Stimulated activated CD8-positive, alpha-beta memory T cell treated with anti-CD3 and anti-CD28 coated beads, Interleukin-7, amount 100 ng/mL, for 1 hour (primary cell): ENCODE data around the gene GFPT2.

Source experiments
- DNase-seq, 2 donors: peaks; one replicate each; pipeline ENCODE4 v3.0.0-alpha.2; 2020; ENCODE audit warnings: low read depth in 2 of 2

The GFPT2 gene

DNA sequence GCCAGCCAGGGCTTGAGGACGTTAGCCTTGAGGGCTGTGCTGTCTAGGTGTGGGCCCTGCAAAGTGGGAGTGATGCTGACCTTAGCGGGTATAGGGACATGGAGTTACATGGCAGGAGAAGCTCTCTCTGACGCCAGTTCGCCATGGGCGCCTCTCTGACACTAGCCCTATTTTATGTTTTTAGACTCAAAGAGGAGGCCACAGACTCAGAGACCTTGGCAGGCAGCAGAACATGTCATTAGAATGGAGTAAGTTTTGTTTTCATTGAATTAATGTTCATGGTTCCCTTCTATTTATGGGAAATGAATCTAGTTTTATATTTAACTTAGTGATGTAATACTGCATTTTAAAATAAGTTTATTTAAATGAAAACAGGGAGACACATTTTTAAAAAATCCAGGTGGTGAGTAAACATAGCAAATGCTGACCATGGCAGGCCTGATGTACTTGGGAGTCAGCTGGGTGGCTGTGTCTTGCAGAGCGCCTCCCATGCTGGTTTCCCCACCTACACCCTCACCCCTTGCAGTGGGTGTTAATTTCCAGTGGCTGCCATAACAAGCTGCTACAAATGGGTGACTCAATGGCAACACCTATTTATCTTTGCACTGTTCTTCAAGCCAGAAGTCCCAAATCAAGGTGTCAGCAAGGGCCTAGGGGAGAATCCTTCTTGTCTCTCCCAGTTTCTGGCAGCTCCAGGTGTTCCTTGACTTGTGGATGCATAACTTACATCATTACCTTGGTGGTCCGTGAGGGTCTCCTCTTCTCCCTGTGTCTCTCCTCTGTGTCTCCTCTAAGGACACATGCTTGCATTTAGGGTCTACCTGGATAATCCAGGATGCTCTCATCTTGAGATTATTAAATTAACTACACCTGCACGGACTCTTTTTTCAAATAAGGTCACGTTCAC is 25.6 kb upstream of the GFPT2 start:
- no peak for DNase-seq

DNA sequence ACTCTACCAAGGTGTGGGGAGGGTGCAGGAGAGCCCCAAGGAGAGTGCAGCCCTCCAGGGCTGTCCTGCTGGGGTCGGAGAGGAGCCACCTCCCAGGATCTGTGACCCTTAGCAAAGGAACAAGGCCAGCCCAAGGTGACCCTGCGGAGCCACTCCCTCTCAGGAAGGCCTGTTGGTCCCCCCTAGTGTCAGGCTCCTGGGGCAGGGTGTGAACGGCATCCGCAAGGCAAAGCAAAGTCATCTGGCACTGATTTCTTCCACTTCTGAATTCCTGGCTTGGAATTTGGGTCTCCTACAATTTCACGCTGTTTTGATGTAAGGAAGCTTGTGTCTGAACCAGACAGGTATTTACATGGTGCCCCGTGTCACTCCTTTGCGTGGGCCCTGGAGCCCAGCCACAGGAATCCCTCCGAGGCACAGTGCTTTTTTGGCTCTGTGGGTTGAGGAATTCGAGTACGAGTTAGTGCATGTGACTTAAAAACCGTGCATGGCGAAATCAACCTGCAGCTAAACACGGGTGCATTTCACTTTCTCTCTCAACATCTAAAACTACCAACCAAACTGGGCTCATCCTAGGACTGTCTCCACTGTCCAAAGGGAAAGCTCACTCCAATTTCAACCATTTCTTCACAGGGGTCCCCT is 24.5 kb upstream of the GFPT2 start:
- no peak for DNase-seq

DNA sequence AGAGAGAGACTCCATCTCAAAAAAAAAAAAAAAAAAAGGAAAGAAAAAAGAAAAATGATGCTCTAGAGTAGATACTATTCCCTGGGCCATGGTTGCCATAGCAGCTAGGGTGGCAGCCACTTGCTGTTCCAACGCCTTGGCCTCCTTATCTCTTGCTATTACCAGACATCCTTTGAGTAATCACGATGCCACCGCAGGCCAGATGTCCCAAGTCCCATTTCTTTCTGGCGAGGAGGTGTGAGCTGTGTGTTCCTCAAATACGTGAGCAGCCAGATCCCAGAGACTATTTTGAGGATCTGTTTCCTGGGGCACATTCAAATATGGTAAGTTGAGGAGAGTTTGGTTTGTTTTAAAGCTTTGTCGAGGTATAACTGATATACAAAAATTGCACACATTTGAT is 23.4 kb upstream of the GFPT2 start:
- DNase-seq: no peak

DNA sequence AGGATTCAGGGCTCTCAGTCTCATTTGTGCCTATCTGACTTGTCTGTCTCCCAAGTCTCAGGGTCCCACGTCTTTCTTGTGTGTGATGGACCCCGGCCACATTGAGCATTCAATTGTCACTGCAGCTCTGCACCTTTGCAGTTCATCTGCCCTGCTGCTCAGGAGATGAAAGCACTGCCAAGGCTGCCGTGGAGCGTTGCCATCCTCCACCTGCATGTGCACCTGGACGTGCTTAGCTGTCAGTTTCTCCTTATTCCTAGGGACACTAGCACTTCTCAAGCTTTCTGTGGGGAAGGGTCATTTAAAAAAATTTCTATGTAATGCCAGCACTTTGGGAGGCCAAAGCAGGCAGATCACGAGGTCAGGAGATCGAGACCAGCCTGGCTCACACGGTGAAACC is 22.8 kb upstream of the GFPT2 start:
- DNase-seq: no peak

DNA sequence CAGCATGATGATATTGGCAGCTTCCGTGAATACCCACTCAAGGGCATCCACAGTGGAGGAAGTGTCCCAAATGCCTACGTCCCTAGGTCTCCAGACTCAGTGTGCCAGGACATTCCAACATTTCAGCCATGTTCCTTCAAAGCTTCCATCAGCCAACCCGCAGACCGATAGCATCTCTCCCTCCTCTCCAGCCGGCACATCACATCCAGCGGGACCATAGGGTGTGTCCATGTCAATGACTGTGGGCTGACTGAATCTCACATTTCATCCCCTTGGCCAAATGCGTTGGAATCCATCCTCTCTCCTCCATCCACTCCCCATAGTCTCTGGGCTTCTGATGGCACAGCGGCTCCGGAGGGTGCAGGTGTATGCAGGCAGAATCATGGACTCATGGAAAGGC is 22.2 kb upstream of the GFPT2 start:
- no peak for DNase-seq

DNA sequence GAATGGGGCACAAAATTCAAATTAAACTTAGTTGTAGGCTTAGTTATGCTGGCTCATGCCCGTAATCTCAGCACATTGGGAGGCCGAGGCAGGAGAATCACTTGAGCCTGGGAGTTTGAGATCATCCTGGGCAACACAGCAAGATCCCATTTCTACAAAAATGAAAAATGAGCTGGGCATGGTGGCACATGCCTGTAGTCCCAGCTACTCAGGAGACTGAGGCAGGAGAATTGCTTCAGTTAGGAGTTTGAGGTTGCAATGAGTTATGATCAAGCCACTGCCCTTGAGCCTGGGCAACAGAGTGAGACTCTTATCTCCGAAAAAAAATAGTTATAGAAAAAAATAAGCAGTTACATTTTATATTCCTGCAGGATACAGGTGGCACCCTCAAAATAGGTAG is 20.7 kb upstream of the GFPT2 start:
- no peak for DNase-seq

DNA sequence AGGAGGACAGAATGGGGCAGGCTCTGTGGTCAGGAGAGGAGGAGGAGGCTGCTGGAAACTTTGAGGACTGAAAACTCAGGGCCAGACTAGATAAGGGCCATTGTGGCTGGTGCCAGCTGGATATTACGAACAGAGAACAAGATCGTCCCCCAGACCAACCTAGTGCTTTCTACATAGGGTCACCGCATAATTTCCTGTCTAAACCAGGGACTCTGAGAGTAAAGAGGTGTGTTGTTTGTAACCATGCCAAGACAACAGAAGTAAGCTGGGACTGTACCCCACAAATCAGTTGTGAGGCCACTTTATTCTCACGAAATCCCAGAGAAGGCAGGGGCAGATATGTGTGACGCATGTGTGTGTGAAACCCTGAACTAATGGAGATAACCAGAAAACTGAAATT is 20.3 kb upstream of the GFPT2 start:
- DNase-seq: no peak

DNA sequence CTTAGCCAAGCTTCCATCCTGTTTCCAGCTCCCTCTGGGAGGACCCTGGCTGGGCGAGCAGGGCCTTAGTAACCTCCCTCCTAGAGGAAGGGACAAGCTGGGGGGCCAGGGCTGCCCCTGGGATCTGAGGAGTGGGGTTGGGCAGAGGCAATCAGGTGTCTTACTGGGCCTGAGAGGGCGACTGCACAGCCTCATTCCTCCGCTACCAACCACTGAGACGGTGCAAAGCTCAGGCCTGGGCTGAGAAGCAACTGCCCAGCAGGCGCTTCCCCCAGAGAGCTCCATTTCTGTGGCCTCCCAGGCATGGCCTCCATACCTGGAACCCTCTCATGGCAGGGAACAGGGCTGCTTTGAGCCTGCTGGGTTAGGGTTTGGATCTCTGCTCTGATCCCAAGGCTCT is 18.8 kb upstream of the GFPT2 start:
- DNase-seq: no peak

DNA sequence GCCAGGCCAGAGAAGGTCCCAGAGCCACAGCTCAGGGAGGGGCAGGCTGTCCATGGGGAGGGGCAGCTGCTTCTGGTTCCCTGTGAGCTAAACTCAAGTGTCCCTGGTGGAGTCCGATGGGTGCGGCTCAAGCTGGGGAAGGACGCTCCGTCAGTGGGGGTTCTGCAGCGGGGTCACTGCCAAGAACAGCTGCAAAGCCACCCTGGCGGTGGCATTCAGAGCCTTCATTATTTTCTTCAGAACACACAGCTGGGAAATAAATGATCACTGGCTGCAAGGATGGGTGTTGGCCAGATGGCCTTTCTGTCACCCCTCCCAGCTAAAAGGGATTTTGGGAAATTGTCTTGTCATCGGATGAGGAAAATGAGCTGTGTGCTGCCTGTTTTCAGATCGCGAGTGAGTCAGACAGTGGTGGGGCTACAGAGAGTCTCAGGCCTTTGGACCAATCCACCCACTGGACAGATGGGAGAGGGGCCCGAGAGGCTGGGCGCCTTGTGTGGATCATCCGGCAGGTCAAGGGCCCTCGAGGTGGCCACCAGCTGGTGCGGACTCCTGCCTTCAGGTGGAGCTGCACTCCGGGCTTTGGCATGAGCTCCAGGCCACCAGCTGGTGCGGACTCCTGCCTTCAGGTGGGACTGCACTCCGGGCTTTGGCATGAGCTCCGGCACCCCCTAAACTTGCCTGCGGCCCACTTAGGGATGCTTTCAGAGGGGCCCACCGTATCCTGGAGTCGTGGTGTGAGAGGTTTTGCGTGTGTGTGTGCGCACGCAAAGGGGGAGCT is 17.9 kb upstream of the GFPT2 start:
- DNase-seq: no peak

DNA sequence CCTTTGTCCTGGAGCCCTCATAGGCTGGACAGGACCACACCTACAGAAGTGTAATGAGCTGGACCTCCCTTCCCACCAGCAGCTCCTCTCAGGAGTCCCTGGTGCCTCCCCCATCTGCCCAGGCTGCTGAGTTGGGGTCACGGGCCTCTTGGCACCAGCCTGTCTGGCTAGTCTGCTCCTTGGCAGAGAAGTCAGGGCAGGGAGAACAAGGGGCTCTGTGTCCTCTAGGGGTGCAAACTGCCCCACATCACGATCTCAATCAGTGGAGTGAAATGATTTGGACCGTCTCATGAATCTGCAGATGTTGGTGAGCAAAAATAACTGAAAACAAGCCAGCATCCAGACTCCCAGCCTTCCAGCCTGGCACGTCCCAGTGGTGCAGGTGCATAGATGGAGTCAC is 14.9 kb upstream of the GFPT2 start:
- no peak for DNase-seq

DNA sequence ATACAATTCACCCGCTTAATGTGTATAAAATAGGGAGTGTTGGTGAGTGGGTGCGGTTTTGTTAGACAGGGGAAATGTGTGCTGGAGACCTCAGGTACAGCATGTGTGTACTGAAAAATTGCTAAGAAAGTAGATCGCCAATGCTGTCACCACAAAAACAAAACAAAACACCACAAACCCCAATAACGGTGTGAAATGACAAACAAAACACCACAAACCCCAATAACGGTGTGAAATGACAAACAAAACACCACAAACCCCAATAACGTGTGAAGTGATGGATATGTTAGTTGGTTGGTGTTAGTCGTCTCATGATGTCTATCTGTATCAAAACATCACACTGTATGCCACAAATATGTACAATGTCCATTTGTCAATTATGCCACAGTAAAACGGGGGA is 14.2 kb upstream of the GFPT2 start:
- no peak for DNase-seq

DNA sequence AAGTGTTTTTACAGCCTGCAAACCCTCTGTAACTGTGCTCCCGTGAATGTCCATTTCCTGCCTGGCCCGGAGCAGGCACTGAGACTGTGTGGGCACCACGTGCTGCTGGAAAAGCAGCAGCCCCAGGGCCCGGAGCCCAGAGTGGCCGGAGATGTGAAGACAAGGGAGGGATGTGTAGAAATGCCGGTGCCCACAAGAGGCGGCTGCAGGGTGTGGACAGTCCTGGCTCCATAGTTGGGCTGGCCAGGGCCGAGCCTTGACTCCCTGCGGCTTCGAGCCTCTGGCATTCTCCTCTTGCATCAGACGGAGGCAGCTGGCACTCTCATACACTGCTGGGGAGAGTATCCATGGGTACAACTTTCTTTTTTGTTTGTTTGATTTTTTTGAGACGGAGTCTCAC is 13.2 kb upstream of the GFPT2 start:
- DNase-seq: no peak

DNA sequence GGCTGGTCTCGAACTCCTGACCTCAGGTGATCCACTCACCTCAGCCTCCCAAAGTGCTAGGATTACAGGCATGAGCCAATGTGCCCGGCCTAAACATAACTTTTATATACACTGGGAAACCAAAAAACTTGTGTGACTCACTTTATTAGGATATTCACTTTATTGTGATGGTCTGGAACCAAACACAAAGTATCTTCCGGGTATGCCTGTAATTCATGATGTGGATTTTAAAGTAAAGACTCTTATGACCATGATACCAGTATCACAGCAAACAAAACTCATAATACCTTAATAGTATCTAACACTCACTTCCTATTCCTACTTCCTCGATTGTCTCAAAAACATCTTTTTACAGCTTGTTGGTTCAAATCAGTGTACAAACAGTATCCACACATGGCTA is 12.7 kb upstream of the GFPT2 start:
- no peak for DNase-seq

DNA sequence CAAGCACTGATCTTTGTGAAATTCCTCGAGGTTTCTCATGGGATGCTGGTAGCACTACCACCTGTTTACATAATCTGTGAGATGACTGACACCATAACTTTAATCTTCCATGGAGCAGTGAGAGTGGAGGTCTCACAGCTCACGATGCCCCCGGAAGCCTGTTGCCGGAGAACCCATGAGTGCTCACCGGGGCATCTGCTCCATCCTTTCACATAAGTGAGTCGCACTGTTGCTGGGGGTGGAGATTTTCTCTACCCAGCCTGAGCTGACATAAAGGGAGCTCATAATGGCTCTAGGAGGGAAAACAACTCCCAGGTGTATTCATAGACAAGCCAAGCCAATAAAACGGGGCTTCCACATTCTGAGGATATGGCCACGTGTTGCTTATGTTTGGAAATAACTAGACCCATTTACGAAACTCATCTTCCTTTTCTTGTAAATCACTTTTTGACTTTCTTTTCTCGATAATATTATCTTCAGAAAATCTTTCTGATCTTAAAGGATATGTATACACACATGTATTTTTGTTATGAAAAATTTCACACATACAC is 11.2 kb upstream of the GFPT2 start:
- DNase-seq: no peak

DNA sequence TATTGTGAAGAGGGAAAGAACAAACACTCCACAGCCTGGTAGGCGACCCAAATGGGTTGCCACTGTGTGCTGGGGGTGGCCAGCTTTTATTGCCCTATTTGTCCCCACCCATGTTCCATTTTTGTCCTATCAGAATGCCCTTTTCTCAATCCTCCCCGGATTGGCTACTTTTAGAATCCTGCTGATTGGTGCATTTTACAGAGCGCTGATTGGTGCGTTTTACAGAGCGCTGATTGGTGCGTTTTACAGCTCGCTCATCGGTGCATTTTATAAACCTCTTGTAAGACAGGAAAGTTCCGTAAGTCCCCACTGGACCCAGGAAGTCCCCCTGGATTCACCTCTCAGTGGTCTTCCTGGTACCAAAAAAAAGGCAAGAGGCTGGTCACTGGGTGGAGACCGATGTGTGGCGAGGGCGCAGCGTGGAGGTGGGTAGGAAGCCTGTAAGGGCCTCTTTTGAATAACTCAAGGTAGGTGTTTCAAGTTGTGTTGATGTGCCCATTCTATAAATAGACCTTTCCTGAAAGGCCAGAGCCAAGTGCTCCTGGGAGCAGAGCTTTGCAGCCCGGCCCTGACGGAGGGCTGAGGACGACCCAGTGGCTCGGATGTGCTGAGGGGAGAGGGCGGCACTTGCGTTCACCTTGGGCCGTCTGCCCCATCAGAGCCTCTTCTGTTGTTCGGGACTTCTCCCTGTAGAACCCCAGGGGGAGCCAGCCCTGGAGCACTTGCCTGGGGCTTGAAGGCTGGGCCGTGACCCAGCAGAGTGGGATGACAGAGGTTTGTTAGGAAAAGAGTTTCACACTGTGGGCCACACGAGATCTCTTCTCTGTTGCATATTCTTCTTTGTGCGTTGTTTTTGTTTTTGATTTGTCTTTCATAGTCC is 7.2 kb upstream of the GFPT2 start:
- DNase-seq: no peak

DNA sequence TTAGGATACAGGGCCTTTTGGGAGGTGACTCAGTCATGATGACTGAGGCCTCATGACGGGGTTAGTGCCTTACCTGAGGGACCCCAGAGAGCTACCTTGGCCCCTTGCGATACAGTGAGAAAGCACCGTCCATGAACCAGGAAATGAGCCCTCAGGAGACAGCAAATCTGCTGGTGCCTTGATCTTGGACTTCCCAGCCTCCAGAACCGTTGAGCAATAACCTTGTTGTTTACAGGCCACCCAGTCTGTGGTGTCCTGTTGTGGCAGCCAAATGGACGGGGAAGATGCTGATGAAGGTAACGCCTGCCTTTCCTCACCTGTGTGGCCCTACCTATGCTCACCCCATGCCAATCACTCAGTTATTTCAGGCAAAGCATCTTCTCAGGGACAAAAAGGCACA is 5.6 kb upstream of the GFPT2 start:
- no peak for DNase-seq

DNA sequence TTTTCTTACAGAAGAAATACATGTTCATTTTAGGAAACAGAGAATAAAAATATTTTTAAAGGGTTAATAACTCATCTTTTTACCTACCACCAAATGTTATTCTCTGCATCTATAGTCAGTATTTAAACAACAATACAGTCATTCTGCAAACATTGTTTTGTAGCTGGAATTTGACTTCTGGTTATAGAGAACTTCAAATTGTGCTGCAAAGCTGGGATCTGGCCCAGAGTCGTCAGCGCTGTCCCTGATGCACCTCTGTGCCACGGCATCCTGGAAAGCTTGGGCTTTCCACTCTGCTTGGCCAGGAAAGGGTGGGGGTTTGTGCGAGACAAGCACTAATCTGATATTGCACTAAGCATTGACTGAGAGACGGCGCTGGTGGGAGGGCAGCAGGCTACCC is 5.0 kb upstream of the GFPT2 start:
- no peak for DNase-seq

DNA sequence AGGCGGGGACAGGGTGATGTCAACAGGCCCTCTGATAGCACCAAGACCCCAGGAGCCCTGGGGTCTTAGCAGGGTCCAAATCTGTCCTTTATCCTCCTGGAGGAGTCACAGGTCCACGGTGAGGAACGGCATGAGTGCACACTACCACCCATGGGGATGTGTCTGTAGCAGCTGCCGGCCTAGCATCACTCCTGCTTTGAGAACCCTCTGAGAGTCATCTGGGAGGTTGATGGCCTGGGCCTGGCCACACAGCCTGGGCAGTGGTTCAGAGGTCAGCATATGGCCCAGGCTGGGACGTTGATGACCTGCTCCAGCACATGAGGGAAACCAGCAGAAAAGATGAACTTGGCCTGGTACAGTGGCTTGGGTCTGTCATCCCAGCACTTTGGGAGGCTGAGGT is 1.8 kb upstream of the GFPT2 start:
- no peak for DNase-seq

DNA sequence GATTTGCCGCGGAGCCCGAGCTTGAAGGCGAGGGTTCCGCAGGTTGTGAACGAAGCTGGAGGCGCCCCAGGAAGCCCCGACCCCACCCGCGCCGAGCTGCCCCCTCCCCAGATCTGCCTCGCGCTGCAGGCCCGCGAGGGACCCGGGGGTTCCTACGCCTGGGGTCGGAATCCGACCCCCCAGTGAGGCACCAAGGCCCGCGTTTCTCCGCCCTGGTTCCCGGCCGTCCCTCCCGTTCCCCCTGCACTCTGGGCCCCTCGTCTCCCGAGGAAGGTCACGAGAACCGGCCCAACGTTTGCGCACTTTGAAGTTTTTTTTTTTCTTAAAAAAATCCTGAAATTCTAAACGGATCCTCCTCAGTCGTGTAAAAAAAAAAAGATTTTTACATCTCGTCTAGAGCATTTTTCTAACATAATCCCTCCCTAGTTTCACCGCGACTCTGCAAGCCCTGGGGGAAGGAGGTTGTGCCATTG is 880 bp upstream of the GFPT2 start:
- no peak for DNase-seq

DNA sequence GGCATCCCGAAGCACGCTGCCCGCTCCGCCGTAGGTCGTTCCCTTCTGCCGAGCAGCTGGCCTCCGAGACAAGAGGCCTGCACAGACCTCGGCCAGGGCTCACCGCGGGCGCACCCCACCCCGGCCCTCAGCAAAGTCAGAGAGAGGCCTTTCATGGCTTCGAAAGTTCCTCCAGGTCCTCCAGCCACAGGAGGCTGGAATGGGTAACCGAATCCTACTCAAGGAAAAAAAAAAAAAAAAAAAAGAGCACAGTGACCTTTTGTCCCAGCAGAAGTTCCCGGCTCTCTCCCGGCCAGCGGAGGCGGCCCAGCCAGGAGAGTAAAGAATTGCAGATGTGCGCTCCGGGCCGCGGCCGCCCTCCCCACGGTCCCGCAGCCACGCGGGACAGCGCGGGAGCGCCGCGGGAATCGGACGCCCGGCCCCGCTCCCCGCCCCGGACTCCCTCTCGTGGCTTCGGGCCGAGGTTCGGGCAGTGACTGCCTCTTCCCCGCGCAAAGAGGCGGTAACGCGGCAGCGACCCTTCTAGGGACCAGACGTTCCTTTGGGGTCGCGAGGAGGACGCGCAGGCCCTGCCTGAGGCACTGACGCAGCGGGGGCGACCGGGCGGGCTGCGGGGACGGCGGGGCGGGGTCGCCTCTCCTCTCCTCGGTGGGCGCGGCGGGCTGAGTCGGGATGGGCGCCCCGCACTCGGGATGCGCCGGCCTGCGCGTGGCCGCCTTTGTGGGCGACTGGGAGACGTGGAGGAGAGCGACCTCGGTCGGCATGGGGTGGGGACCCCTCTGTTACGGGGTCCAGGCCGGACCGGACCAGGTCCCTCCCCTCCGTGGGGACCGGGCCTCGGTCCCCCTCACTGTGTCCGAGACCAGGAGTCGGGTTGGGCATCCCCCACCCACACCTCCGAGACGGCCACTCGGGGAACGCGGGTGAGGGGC is 754 bp downstream of the GFPT2 start:
- no peak for DNase-seq
